Gastrocnemius medialis (tissue), 4 donors: Measurements from ENCODE around the gene MTCH2. TPM values are rescaled to one million over a fixed set of nuclear protein-coding genes. Genes with fewer than 3 reads are reported as not detected.

ENCODE experiments used
- ATAC-seq, 2 donors: fragments of 150-250 bp; one replicate each; pipeline ENCODE4 v1.9.1; 2016
- DNase-seq, 2 donors: peaks; one replicate each; pipeline ENCODE4 v3.0.0-alpha.2; 2019
- H3K27ac ChIP-seq, 4 donors: fragments of 200-600 bp; sonication (generic); 1 replicate in 1 of 4; 2 replicates in 3 of 4; pipeline ENCODE4 v1.5.1; 2016 to 2018; ENCODE audit warnings: mild to moderate bottlenecking in 2 of 4, moderate library complexity in 1 of 4
- H3K27me3 ChIP-seq, 3 donors: fragments of 200-600 bp; sonication (generic) in 2 of 3; 1 replicate in 1 of 3; 2 replicates in 2 of 3; pipeline versions ENCODE4 v1.5.1 to v1.6.0; 2016 to 2019; ENCODE audit warnings: mild to moderate bottlenecking in 1 of 3, moderate library complexity in 1 of 3
- H3K36me3 ChIP-seq, 2 donors: fragments of 200-600 bp; sonication (generic) in 1 of 2; one replicate each; pipeline ENCODE4 v1.5.1; 2017 to 2018
- H3K4me1 ChIP-seq, 2 donors: fragments of 200-600 bp; sonication (generic) in 1 of 2; one replicate each; pipeline ENCODE4 v1.5.1; 2016 to 2017; ENCODE audit warnings: mild to moderate bottlenecking in 2 of 2
- H3K4me3 ChIP-seq, 4 donors: fragments of 200-600 bp; sonication (generic) in 3 of 4; 1 replicate in 1 of 4; 2 replicates in 3 of 4; pipeline ENCODE4 v1.5.1; 2016 to 2019; ENCODE audit warnings: mild to moderate bottlenecking in 2 of 4
- H3K9me3 ChIP-seq, 3 donors: fragments of 200-600 bp; sonication (generic) in 2 of 3; 1 replicate in 1 of 3; 2 replicates in 2 of 3; pipeline ENCODE4 v1.5.1; 2016 to 2019
- POLR2A ChIP-seq, 2 donors: fragments of 450-650 bp; IDR thresholded peaks; one replicate each; pipeline ENCODE4 v1.6.1; 2017; ENCODE audit warnings: antibody characterized with exemption in 2 of 2, mild to moderate bottlenecking in 2 of 2, moderate library complexity in 2 of 2
- in situ Hi-C, 4 donors: fragments of 200-750 bp; cut with MboI; loops; one replicate each; pipeline versions ENCODE4 v1.15.0 to v1.8.0; 2017; ENCODE audit warnings: low sequenced_read_pairs in 4 of 4
- intact Hi-C: fragments of 100-400 bp; cut with DNase I; formaldehyde crosslinking; loops from one replicate; pipeline ENCODE4 v1.15.1; 2023; ENCODE audit warnings: low total_unique reads
- total RNA-seq, 4 donors: library from RNA; depleted of rRNA; stranded (reverse); fragments of >200 nt; gene quantifications; one replicate each; pipeline versions ENCODE4 v1.1.0 to v1.2.3, GENCODE V29; 2016
- TF ChIP-seq, protein P1 (sequence below), 5 experiments: fragments of 450-650 bp in 3 of 5; fragments of 200-600 bp in 2 of 5; sonication (generic) in 2 of 5; IDR thresholded peaks in 4 of 5; conservative IDR thresholded peaks in 1 of 5; 1 replicate in 4 of 5; 2 replicates in 1 of 5; pipeline ENCODE4 v1.5.1; 2016 to 2019; ENCODE audit warnings: antibody characterized with exemption in 5 of 5, mild to moderate bottlenecking in 3 of 5, moderate library complexity in 3 of 5

The MTCH2 gene
- total RNA-seq, 4 donors from 2014 or later: 70.3 to 139 (median 85.6) TPM

GRCh38 chr11:47577460-47578041 lies 64.8 kb downstream of the MTCH2 start:
- intact Hi-C loops (loop anchor here (5.0 to 10.0 kb wide), 3 partner anchors 170 to 270 kb away; partner anchors contain the start of genes FNBP4, NUP160 and SLC39A13), in situ Hi-C loops (loop anchor here in 1 of 4 donors (5.0 kb wide), 1 partner anchor 50 kb away; no protein-coding TSS in a partner anchor)
- Histone ChIP-seq H3K4me3 (peak overlapping the region; percentile 79 to 98 (median 82)), H3K27ac (peak overlapping the region; percentile 89 to 94 (median 91)), H3K27me3 (no peaks in the 10 kb centered on the region), H3K4me1 (peaks cover 40 to 43% of the 10 kb centered on the region in 2 donors), H3K9me3 (no peaks in the 10 kb centered on the region), H3K36me3 (peaks cover 0 to 68% of the 10 kb centered on the region in 2 donors)
- DNase-seq (no peak), ATAC-seq (no peak)
- no peak for TF ChIP-seq POLR2A (IDR thresholded peaks at IDR 0.05)
- TF ChIP-seq, protein P1, sequence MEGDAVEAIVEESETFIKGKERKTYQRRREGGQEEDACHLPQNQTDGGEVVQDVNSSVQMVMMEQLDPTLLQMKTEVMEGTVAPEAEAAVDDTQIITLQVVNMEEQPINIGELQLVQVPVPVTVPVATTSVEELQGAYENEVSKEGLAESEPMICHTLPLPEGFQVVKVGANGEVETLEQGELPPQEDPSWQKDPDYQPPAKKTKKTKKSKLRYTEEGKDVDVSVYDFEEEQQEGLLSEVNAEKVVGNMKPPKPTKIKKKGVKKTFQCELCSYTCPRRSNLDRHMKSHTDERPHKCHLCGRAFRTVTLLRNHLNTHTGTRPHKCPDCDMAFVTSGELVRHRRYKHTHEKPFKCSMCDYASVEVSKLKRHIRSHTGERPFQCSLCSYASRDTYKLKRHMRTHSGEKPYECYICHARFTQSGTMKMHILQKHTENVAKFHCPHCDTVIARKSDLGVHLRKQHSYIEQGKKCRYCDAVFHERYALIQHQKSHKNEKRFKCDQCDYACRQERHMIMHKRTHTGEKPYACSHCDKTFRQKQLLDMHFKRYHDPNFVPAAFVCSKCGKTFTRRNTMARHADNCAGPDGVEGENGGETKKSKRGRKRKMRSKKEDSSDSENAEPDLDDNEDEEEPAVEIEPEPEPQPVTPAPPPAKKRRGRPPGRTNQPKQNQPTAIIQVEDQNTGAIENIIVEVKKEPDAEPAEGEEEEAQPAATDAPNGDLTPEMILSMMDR (IDR thresholded peaks at IDR 0.05 in 4 of 5, conservative IDR thresholded peaks at IDR 0.05 in 1 of 5): no peak

DNA sequence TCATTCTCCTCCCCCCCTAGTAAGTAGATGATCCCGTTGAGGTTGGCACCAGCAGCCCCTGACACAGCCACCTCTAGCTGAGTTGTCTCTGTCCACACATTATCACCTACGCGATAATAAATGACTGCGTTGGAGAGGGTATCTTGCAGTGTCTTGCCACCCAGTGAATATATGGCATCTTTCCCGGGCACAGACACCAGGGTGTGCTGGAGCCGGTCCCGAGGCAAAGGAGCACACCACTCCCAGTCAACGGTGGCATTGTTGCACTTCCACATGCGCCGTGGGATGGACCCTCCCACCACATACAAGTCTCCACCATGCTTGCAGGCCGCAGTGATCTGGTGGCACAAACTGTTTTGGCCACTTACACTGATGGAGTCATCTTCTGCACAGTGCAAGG lies 69.0 kb downstream of the MTCH2 start:
- Histone ChIP-seq H3K9me3 (no peaks in the 10 kb centered on the region), H3K4me1 (peaks cover 40 to 48% of the 10 kb centered on the region in 2 donors), H3K27ac (peak overlapping the region in 2 of 4 donors; percentile 9 to 60), H3K4me3 (no peak overlapping the region), H3K36me3 (peaks cover 0 to 62% of the 10 kb centered on the region in 2 donors), H3K27me3 (no peaks in the 10 kb centered on the region)
- ATAC-seq: no peak
- DNase-seq: no peak
- intact Hi-C loops (loop anchor here (10.0 kb wide), 1 partner anchor 191 kb away; the partner anchor contains the start of gene FNBP4), in situ Hi-C loops (no loop called here)
- no peak for TF ChIP-seq POLR2A (IDR thresholded peaks at IDR 0.05)
- TF ChIP-seq, protein P1 (IDR thresholded peaks at IDR 0.05 in 4 of 5, conservative IDR thresholded peaks at IDR 0.05 in 1 of 5): no peak

- intact Hi-C loops (loop anchor here (10.0 kb wide), 1 partner anchor 192 kb away; the partner anchor contains the start of gene FNBP4), in situ Hi-C loops (no loop called here)
- ATAC-seq (no peak), DNase-seq (no peak)
- Histone ChIP-seq H3K9me3 (no peaks in the 10 kb centered on the region), H3K4me1 (peaks cover 35 to 43% of the 10 kb centered on the region in 2 donors), H3K36me3 (peaks cover 0 to 62% of the 10 kb centered on the region in 2 donors), H3K27me3 (no peaks in the 10 kb centered on the region), H3K4me3 (no peak overlapping the region), H3K27ac (peak overlapping the region in 3 of 4 donors; percentile 48 to 60 (median 59))
- no peak for TF ChIP-seq POLR2A (IDR thresholded peaks at IDR 0.05)
- TF ChIP-seq, protein P1 (IDR thresholded peaks at IDR 0.05 in 4 of 5, conservative IDR thresholded peaks at IDR 0.05 in 1 of 5): no peak
These were observed 69.6 kb downstream of the MTCH2 start for GRCh38 chr11:47572715-47573255.

- no peak overlapping the region for H3K4me3 ChIP-seq
- in situ Hi-C loops: no loop called here
These were observed 70.5 kb downstream of the MTCH2 start for GRCh38 chr11:47571895-47572294.

More at GRCh38 chr11:47571895-47572294, 70.5 kb downstream of the MTCH2 start:
- Histone ChIP-seq H3K36me3 (peaks cover 0 to 54% of the 10 kb centered on the region in 2 donors), H3K27me3 (no peaks in the 10 kb centered on the region), H3K9me3 (no peaks in the 10 kb centered on the region), H3K27ac (peak overlapping the region in 3 of 4 donors; percentile 48 to 60 (median 59)), H3K4me1 (peaks cover 29 to 34% of the 10 kb centered on the region in 2 donors)
- TF ChIP-seq, protein P1 (IDR thresholded peaks at IDR 0.05 in 4 of 5, conservative IDR thresholded peaks at IDR 0.05 in 1 of 5): no peak
- no peak for TF ChIP-seq POLR2A (IDR thresholded peaks at IDR 0.05)
- ATAC-seq: no peak
- intact Hi-C loops: loop anchor here (10.0 kb wide), 1 partner anchor 193 kb away; the partner anchor contains the start of gene FNBP4
- DNase-seq: no peak
